Germinal center (tissue), 1 donor: ENCODE measurements around the gene FMNL3.
A peak's percentile ranks its signal among the peaks of the same experiment; 100 is the strongest.

Experiments
- DNase-seq: peaks from one replicate; pipeline ENCODE4 v3.0.0; 2012; ENCODE audit warnings: mixed read lengths, low spot score

Gene FMNL3

DNA sequence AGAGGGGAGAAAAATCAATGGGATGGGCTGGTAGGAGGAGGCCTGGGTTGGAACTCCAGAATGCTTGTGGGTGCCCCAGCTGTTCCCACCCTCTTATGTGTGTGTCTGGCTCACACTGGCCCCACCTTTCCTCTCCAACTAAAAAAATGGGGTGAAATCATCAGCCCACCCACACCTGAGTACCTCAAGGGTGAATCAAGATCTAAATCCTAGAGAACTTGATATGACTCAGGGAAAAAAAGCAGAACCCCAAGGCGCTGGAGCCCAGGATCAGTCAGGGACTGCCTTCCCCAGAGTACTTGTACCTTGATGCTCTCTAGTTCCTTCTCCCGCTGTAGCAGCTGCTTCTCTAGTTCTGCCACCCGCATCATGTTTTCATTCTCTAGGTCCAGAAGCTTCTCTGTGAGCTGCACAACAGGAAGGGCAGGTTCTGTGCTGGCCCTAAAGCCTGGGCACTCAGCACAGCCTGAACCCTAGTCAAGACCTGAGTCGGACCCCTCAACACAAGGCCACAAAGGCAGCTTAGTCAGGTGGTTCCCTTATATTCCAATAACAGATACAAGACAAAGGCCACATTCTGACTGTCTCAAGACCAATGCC lies 54.2 kb downstream of the FMNL3 start:
- no peak for DNase-seq

DNA sequence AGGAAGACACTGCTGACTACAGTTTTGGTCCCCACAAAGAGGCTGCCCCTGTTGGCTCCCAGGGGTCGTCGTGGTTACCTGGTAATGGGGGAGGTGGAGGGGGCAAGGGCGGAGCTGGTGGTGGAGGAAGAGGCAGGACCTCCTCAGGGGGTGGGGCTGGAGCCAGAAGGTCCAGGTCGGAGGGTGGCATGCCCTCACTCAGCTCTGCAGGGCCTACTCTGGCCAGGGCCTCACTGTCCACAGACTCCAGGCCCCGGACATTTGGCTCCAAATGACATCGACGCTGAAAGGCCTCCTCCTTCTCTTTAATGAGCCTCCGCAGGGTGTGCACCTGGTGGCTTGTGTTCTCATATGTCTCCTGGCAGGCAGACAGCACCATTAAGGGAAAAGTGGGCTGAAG lies 55.4 kb downstream of the FMNL3 start:
- DNase-seq: no peak

DNA sequence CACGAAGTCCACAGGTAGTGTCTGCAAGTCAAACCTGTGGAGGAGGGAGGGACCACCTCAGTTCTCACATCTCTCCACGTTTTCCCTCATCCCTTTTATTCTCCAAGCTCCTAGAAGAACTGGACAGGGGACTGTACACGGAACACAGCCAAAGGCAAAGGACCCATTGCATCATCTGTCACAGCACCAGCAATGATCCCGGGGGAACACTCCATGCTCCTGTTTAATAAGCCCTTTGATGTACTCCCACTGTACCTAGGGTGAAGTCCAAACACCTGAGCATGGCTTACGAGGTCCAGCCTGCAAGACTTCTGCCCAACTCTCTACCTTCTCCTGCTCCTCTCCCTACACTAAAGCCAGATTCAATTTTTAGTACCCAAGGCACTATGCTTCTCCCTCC lies 57.3 kb downstream of the FMNL3 start:
- no peak for DNase-seq

DNA sequence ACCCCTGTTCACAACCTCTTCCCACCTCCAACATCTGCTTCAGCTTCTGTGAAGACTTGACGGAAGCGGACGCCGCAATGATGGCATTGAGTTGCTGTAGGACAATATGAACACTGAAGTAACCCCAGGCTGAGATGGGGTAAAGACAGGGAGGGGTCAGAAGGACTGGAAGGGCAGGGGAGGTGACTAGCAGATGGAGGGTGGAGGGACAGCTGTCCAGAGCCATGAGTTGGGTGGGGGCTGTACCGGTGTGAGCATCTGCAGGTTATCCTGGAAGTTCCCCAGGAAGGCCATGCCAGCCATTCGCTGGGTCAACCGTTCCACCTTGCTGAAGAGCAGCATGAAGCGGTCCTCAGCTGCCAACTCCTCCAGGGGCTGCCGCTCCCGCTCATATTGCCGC lies 57.8 kb downstream of the FMNL3 start:
- DNase-seq: no peak

DNA sequence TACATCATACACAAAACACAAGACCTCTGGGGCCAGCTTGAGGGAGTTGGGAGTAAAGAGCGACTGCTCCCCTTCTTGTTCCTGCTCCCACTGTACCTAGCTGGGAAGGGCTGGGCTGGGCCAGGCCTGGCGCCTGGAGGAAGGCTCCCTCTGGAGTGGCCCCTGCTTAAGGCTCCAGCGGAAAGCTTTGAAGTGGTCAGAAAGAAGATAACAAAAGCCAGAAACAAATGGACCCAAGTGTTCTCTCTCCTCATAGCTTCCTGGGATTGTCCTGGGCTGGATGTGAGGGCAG lies 58.5 kb downstream of the FMNL3 start:
- DNase-seq: no peak

DNA sequence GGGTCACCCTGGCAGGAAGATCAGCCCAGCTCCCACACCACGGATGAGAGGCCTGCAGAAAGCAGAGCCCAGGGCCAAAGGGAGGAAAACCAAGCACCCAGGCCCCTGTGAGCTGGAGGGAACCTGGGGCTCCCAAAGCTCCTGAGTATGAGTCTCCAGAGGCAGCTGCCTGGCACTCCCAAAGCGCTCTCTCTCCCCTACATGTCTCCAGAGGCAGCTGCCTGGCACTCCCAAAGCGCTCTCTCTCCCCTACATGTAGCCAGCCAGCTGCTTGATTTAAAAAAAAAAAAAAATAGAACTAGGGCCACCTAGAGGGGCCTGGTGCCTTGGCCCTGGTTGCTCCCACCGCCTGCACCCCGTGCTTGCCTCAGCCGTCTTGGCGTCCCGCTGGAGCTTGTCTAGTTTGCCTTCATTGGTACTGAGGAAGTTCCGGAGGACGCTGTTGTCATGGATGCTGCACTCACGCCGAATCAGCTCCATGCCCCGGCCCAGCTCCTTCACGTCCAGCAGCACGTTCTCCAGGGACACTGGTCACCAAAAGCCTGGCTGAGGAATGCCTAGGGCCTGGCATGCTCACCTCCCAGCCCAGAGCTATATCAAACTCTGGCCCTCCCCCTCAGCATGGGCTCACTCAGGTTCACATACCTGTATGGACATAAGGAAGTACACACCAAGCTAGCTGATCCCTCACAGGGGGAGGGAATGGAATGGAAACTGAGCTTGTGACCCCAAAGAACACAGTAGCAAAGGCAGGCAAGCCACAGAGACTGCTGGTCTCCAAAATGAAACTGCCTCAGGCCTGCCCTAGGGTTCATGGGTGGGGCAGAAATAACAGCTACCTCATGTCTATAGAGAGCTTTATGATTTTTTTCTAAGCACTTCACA lies 59.1 kb downstream of the FMNL3 start:
- DNase-seq: no peak

DNA sequence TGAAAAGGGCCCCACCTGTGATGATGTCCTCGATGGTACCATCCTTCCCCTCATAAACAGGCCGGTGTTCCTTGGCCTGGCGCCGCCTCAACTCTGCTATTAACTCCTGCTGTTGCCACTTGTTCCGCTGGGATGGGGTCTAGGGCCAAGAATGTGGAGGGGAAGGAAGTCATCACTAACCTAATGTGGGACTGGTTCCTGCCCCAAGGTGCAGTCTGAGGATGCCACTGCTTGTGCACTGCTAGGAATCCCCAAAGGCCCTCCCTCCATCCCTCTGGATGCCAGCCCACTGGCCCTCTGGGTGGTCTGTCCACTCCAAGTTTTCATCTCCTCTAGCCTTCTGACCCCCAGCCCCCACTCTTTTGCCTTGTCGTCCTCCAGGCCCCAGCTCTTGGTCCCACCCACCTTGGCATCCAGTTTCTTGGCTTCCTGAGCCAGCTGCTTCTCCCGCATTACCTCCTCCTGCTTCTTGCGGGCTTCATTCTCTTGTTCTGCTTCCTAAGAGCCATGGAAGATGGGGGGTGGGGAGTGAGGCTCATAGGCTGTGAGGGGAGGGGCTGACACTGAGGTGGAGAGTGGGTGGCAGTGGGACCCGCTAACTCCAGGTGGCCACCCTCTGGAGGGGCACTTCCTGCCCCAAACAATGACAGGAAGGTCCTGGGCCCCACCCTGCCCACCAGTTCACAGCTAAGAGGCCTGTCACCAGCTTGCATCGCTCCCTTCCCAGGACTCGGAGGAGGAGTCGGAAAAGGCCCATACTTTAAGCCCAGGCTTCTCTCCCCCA lies 60.1 kb downstream of the FMNL3 start:
- no peak for DNase-seq

DNA sequence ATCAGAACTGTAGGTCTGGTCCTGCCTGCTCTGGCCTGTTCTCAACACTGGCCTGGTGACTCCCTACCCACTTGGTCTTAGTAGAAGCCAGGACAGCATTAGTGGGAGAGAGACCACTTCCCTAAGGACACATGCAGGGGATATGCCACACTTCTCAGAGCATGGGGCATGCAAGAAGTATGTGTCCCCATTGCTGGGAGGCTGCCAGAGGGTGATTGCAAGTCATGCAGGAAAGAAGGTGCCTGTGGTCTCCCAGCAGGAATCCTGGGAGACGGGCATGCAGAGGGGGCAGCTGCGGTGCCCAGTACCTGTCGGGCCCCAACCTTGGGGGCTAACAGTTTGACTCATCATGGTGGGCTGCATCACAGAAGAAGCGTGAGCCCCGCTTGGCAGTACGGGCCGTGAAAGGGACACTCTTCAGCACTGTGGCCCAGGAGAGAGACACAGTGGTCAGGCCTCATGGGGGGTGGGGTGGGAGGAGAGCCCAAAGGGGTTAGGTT lies 60.8 kb downstream of the FMNL3 start:
- DNase-seq: no peak

DNA sequence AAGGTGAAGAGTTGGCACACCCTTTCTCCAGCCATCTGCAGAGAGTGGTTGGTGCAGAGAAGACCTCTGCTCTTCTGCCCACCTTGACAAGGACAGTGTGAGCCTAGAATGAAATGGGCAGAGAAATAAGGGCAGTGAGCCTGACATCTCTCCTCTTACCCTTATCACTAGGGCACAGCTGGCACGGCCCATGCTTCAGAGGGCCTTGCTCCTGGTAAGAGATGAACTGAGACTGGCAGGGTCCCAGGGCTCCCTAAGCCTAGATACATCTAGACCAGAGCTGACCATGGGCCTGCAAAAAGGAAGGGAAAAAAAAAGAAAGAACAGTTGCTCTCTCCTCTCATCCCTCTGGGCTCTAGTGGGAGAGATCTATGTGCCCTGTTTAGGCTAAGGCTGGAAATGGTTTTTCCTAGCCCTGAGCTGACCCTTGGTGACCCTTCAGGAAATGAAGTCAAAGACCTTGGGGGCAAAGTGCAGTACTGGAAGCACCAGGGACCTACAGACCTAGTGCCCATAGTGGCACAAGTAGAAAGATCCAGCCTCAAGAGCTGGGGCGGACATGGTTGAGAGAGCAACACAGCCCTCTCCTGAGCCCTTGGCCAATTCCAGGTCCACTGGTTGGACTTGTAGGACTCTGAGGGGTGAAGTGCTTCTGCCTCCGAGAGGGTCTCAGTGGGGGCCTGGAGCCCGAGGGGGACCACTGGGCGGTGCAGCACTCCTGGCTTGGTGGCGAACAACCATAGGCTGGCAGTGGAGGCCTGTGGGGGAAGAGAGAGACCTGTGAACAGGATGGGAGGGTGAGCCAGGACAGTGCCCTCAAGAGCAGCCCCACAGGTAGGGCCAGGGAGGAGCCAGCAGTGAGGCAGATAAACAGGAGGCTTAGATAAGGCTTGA lies 61.8 kb downstream of the FMNL3 start:
- DNase-seq: no peak

DNA sequence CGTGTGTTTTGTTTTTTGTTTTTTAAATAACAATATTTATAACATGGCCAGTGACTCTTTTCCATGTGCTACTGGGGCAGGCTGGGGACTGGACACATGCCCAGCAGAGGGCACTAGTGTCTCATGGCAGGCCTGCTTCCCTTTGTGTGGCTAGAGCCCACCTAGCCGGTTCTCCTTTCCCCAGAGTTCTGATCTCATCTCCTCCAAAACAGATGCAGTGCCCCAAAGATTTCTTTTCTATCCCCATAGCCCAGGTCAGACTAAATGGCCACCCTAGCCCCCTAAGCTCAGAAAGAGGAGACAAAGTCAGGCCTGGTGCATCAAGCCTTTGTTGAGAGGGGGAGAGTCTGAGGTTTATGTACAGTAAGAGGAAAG lies 62.6 kb downstream of the FMNL3 start:
- DNase-seq: peak; percentile 85

DNA sequence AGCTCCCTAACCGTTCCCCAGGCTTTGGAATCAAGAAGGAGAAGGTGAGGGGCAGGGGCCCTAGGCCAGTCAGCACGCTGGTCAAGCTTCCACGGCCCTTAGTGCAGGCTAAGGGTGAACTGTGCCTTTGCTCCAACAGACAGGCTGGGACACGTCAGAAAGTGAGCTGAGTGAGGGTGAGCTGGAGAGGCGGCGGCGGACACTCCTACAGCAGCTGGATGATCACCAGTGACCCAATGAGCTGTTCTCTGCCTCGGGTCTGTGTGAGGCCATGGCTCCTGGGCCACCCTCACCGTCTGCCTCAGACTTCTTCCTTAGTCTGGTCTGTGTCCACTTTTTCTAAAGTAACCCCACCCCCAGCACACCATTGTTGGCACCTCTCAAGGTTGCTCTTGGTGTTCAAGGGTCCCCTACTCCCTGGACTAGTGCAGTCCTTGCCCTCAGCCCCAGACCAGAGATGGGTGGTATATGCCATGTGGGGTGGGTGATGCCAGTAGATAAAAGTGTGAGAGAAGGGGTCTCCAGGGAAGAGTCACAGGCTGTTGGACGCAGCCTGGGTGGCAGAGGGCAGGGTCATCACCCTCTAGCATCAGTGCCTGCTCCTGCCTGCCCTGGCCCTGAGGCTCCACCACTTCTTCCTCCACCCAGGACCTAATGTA lies 63.1 kb downstream of the FMNL3 start:
- no peak for DNase-seq

DNA sequence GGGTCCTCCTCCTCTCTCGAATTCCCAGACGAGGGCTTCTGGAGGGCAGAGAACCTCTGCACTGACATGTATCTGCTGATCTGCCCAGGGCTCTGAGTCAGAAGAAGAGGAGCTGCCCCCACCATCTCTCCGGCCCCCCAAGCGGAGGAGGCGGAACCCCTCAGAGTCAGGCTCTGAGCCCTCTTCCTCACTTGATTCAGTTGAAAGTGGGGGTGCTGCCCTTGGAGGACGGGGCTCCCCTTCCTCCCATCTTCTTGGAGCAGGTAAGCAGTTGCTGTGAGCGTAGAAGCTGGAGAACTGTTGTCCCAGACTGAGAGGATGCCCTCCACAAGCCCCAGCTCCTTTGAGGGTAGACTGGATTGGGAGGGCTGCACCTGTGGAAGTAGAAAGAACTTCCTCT lies 64.1 kb downstream of the FMNL3 start:
- no peak for DNase-seq

DNA sequence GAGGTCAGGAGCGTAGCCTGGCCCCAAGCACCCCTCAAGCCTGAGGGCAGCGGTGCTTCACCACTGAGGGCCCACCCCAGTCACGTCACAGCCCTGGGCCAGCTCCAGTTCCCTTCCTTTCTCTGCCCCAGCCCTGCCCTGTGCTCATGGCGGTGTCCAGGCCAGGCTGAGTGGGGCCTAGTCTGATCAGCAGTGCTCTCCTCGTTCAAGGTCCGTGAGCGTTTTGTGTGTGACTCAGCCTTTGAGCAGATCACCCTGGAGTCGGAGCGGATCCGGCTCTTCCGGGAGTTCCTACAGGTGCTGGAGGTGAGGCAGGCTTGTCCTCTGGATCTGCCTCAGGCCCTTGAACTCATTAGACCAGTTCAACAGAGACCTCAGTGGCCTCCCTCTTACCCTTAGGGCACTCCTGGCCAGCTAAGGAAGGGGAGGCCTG lies 64.8 kb downstream of the FMNL3 start:
- DNase-seq: no peak

DNA sequence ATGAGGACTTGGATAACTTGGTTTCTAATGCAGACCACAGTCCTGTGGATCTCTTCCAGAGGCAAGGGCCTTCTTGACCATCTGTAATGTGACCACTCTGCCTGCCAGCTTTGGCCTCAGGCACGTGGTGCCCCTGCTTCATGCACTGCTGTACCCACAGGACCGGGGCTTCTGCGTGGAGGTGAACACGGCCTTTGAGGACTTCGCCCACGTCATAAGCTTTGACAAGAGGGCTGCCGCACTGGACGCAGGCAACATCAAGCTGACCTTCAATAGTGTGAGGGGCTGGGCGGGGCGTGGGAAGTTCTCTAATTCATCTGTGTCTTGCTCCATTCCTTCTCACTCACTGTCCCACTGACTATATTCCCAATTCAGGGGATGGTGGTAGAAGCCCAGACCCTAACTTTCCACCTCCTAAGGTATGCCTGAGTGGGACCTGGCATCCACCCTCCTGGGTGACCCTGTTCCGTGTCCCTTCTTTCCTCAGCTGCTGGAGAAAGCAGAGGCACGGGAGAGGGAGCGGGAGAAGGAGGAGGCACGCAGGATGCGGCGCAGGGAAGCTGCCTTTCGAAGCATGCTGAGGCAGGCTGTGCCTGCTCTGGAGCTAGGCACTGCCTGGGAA lies 65.3 kb downstream of the FMNL3 start:
- no peak for DNase-seq

DNA sequence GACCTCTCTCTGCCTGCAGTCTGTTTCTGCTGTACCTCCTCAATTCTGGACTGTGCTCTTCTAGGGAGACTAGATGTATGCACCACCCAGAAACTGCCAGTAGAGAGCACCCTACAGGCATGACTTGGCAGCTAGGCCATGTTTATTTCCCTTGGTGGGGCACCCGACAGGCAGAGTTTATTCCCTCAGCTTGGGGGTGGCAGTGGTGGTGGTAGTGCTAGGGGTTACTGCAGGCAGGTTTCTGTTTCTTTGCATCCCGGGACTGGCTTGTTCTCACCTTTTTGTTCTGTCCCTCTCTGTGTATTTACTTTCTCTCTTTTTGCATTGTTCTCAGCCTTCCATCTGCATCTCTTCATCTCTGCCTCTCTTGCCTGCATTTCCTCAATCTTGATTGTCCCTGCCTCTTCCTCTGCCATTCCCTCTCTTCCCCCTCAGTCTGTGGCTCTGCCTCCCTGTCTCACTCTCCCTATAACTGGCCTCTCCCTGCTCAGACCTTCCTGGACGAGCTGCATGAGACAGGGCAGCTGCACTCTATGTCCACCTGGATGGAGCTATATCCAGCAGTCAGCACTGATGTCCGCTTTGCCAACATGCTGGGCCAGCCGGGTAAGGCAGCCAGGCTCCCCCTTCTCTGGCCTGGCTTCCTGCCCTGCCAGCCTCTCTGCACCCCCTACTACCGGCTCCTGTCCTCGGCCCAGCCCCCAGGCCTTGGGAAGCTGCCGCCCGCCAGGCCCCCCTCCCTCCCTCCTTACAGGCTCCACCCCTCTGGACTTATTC lies 70.0 kb downstream of the FMNL3 start:
- DNase-seq: peak; percentile 84

DNA sequence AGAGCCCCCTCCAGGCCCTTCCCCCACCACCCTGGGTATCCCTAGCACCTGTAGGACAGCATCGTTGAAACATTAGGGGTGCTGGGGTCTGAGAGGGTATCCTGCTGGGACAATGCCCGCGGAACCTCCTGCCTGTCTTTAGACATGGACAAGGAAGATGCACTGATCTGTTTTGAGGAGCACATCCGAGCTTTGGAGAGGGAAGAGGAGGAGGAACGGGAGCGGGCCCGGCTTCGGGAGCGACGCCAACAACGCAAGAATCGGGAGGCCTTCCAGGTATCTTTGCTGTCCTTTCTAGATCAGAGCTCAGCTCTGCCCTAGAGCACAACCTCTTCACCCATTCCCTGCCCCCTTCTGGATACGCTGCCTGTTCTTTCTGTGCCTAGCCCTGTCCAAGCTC lies 70.6 kb downstream of the FMNL3 start:
- DNase-seq: no peak

DNA sequence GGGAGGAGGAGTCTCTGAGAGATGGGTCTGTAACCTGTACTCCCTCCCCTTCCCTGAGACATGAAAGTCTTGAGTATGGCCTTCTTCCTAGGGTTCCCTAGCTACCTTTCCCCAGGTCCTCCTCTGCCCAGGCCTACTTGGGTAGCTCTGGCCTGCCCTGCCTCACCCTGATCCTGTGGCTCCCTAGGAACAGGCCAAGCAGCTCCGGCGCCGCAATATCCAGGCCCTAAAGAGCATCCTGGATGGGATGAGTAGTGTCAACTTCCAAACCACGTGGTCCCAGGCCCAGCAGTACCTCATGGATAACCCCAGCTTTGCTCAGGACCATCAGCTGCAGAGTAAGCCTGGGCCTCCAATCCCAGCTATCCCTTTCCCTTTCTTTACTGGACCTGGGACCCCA lies 71.5 kb downstream of the FMNL3 start:
- DNase-seq: no peak

DNA sequence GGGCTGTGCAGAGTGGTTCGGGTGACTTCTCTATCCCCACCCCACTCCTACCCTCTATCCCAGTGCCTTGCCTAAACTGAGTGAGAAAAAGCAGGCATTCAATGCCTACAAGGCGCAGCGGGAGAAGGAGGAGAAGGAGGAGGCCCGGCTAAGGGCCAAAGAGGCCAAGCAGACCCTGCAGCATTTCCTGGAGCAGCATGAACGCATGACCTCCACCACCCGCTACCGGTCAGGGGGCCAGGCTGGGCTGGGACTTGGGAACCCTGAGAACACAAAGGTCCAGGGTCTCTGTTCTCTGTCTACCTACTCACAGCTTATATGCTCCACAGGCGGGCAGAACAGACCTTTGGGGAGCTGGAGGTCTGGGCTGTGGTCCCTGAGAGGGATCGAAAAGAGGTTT lies 72.2 kb downstream of the FMNL3 start:
- DNase-seq: no peak

DNA sequence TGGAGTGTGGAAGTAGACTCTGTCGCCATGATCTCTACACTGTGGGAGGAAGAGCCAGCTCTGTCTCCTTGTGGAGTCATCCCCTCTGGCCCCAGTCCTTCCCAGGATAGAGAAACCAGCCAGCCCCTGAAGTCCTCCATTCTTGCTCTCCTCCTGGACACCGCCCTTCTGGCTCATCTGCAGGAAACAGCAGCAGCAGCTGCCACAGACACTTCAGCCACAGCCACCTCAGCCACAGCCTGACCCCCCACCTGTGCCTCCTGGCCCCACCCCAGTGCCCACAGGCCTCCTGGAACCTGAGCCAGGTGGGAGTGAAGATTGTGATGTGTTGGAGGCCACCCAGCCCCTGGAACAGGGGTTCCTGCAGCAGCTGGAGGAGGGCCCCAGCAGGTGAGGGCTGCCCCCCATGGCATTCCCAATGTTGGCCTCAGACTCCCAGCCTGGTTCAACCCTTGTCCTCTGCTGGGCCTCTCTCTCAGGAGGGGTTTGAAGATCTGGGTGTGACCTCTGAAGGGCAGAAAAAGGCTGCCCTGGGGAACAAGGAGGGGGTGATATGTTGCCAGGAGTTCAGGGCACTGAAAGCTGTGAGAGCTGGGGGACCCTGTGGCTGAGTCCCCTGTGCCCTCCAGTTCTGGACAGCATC lies 73.4 kb downstream of the FMNL3 start:
- no peak for DNase-seq
